ENCODE results near the gene UQCR10.
"Not testable (repeated sequence)": the region's sequence is repeated elsewhere in the genome, so short reads cannot be mapped to it uniquely, and the experiment has no call there.

The UQCR10 gene

DNA sequence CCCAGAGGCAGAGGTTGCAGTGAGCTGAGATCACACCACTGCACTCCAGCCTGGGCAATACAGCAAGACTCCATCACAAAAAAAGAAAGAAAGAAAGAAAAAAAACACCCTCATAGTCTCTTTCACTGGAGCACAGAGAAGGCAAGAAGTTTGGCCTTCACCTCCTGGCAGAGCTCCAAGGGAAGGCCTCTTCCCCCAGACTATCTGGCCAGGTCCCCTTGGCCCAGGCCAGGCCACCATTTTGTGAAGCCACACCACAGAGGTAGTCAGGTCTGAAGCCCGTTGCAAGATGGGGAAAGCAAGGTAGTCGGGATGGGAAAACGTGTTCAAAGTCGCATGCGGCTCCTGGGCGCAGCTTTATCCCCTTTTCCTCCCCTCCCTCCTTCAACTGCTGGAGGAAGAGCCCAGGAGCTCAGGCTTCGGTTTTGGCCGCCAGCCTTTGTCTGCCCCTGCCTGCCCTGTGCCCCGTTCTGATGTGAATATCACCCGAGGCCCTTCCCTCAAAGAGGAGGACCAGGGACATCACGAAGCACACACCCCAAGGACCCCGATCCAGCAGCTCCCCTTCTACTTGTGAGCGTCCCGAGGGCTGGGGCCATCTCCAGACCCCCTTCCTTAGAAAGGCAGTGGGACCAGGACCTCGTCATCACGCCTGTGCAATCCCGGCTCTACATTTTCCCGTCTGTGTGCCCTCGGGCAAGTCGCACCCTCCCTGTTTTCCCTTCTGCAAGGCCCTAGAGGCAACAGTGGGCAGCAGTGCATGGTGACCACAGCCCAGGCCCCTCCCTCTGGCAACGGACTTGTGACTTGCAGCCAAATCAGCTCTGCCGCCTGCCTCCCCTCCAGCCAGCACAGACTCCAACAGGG is 29.7 kb upstream of the UQCR10 start:
- DNase-seq: peak; percentile 59

DNA sequence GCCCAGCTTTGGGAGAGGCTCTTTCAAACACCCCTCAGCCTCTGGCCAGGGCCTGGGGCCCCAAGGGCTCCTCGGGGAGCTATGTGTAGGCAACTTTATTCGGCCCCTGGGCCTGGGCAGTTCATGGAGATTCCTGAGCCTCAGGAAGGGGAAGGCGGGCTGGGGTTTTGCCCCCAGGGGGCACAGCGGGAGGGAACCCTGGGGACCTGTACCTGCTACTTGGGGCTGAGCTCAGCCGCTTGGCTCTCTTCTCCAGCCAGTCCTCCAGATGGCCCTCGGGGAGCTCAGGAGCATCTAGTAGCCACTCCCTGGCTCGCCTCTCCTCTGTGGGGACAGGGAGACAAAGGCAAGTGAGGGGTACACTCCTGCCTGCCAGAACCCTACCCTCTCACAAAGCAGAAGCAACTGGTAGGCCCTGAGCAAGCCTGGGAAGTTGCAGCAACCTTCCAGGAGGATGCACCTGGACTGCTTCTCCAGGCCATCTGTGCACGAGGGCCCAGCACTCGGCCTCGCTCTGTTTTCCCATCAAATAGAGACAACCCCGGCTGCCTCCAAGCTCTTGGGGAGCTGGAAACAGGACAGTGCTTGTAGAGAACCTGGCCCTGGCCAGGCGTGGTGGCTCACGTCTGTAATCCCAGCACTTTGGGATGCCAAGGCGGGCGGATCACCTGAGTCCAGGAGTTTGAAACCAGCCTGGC is 28.9 kb upstream of the UQCR10 start:
- DNase-seq: no peak

DNA sequence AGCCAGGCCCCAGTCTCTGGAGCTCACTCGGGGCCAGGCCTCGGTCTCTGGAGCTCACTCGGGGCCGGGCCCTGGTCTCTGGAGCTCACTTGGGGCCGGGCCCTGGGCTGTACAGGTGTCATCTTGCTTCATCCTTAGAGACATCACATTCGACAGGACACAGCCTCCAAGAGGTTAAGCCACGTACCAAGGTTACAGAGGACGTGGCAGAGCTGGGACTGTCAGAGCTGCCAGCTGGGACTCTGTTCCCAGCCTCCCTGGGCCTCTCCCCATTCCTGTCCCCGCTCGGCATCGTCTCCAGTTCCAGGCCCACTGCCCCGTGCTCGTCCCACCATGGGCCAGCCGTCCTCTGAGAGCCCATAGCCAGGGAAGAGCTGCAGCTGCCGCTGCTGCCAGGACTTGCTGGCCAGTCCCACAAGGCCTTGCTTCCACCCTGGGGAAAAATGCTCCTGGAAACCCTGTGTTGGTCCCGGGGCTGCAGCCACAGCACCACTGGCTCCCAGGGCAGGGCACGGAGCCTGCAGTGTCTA is 27.8 kb upstream of the UQCR10 start:
- no peak for DNase-seq

DNA sequence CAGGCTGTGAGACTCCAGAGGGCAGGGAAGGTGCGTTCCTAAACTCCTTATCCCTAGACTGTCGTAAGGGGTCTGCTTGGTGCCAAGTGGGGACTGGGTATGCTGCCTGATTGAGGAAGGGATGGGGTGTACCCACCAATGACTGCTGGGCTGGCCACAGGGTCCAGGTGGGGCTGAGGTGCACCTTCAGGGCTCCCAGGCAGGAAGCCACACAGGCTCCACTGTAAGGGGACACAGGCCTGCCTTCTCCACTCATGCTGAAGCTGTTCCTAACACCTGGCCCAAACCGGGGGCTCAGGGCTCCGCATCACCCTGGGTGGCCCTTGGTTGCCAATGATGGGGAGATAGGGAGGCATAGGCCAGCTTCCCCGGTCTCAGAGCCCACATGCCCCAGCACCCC is 27.0 kb upstream of the UQCR10 start:
- no peak for DNase-seq

DNA sequence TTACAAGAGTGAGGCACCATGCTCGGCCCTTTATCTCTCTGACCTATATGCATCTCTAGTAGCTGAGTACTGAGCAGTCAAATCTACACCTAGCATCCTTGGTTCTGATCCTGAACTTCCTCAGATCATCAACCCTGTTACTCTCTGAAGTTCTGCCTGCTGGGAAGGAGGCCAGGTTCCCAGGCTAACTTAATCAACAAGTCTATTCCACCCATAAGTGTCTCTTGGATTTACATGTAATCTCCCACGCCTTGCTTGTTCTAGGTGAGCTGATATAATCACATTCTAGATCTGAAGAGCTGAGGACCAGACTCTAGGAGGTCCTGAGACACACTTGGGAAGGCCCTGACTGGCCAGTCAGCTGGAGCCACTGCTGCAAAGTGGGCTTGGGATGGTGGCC is 25.2 kb upstream of the UQCR10 start:
- no peak for DNase-seq

DNA sequence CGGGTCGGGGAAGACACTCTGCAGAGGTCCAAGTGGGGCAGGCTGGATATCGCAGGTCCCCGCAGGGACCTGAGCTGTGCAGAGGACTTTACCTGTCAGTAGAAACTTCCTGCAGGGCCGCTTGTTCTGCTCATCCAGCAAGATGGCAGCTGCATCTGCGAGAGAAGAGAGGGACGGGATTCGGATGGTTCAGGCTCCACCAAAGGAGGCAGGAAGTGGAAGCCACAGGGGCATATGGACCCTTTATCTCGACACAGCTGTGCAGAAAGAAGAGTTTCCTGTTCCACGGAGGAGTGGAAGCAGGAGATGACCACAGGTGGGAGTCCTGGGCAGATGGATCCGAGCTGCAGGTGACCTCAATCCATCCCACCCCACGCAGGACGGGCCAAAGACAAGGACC is 24.8 kb upstream of the UQCR10 start:
- no peak for DNase-seq

DNA sequence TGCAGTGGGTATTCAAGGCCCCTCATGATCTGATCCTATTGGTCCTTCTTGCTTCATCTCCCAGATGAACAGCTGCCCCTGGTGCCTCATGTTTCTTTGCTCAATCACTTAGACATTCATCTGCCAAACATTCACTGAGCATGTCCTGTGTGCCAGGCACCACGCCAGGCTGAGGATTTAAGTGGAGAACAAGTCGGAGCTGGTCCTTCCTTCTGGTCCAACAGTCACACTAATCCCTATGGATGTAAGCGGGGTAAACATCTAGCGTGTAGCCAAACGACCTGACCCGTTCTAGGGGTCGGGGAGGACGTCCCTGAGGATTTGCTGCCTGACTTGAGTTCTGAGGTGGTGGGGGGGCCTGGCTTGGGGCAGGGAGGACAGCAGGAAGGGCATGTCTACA is 22.3 kb upstream of the UQCR10 start:
- peak; percentile 79 for DNase-seq

DNA sequence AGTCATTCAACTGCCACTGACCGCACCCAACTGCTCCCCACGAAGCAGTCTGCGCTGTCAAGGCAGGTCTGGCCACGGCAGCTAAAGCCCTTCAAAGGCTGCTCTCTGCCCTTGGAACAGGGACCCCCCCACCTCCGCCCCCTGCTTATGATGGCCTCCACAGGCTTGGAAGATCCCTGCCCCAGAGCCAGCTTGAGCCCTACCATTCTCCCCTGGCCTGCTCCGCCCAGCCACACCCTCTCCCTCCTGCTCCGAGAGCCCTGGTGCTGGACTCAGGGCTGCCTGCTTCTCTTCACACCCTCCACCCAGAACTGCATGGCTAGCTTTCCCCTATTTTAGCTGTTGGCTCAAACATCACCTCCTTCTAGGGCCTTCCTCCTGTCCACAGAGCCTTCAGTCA is 19.3 kb upstream of the UQCR10 start:
- no peak for DNase-seq

DNA sequence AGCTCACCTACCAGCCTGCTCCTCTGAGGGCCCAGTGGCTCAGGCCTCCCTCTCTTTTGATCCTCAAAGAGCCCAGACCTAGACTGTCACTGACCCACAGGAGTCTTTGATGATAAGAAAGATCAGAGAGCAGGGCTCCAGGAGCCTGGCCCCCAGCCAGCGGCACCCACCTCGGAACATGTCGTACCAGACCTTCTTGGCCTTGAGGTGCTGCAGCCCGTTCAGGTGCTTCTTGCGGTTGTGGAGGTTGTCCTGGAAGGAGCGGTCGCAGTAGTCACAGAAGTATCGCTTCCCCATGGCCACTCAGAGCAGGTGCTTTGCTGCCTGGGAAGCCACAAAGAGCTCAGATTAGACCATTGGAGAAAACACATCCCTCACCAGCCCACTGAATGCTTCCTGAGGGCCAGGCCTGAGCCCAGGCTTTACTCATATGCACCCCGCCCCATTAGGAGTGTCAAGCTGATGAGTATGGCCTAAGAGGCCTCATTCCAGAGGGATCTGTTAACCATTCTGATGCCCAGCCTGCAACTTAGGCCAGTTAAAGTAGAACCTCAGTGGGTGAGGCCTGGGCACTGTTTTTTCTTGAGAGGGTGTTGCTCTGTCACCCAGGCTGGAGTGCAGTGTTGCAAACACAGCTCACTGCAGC is 18.8 kb upstream of the UQCR10 start:
- no peak for DNase-seq

DNA sequence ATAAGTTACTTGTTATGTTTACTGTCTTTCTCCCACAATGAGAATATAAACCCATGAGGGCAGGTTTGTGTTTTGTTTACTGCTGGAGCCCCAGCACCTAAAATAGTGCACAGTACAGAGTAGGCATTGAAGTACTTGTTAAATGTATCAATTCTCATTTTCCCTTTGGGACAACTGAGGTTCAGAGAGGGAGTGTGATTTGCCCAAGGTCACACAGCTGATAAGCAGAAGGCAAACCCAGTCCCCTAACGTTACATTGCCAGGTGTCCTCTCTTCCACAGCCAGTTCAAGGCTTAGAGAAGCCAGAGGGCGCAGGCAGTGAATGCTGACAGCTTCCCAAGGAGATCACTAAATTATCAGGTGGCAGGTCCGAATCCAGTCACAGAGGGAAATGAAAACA is 17.1 kb upstream of the UQCR10 start:
- DNase-seq: no peak

DNA sequence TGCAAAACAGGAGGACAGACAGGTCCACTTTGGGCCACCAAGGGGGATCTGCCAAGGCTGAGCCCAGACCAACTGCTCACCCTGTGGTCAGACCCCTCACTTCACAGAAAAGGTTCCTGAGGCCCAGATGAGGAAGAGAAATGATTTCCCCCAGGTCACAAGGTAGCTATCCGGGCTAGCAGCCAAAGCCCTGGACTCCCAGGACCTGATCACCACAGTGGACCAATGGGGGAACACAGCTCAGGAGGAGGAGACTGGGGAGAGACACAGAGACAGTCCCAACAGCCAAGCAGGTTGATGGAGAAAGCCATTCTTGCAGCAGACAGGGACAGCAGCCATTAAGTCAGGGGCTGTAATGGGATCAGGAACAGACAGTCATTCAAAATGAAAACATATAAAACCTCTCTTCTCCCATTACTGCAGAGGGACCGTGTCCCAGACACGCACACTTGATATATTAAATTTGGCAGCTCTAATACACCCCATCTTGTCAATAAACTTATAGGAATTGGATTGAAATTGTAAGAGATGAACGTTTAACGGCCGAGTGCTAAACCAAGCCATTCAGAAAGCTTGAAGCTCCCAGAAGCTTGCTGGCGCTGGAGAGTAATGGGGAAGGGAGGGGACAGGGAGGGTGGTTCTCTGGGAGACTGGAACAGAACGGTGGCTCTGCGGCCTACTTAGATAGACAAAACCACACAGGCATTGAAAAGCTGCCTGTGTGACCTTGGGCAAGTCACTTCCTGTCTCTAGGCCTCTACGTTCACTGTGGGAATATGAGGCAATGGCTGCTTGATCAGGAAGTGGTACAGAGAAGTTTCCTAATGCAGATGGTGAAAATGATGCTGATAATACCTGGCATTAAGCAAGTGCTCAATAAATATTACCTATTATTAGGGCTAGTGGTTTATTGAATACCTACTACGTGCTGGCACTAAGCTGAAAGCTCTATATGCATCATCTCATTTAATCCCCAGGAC is 16.3 kb upstream of the UQCR10 start:
- DNase-seq: peak; percentile 41

DNA sequence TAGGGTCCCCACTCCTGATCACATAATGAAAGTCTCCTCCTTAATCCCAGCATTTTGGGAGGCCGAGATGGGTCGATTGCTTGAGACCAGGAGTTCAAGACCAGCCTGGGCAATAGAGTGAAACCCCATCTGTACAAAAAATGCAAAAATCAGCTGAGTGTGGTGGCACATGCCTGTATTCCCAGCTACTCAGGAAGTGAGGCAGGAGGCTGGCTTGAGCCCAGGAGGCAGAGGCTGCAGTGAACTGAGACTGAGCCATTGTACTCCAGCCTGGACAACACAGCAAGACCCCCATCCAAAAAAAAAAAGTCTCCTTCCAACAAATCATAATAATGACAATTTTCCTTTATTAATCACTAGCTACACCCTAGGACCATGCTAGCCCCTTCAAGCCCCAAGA is 15.5 kb upstream of the UQCR10 start:
- no peak for DNase-seq

DNA sequence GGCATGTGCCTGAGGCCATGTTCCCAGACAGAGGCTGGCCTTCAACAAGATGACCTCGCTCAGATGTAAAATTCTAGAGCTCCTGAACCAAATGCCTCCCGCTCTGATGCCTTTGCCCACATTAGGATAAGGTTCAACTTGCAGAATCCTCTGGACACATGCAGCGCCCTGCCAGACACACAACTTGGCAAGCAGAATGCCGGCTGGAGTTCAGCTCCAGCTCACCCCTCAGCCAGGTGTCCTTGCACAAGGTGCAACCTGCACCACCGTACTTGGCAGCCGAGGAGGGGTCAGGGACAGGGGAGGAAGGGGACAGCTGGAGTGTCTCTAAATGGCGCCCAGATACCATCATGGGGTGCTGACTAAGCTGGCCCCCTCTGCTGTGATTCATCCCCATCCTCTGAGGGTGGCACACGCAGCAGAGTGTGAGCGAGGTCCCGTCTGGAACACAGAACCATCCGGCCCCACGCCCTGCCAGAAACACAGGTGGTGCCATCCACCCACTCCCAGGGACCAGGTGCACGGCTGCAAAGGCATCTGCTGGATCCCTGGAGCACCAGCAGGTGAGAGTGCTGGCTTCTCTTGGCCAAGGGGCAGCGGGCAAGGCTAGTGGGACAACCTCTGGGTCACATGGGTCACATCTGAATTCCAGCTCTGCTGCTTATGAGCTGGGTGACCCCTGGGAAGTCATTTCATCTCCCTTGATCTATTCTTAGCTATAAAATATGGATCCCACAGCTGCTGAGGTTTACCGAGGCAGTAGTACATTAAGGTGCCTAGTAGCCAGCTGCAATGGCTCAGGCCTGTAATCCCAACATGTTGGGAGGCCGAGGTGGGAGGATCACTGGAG is 13.1 kb upstream of the UQCR10 start:
- no peak for DNase-seq

DNA sequence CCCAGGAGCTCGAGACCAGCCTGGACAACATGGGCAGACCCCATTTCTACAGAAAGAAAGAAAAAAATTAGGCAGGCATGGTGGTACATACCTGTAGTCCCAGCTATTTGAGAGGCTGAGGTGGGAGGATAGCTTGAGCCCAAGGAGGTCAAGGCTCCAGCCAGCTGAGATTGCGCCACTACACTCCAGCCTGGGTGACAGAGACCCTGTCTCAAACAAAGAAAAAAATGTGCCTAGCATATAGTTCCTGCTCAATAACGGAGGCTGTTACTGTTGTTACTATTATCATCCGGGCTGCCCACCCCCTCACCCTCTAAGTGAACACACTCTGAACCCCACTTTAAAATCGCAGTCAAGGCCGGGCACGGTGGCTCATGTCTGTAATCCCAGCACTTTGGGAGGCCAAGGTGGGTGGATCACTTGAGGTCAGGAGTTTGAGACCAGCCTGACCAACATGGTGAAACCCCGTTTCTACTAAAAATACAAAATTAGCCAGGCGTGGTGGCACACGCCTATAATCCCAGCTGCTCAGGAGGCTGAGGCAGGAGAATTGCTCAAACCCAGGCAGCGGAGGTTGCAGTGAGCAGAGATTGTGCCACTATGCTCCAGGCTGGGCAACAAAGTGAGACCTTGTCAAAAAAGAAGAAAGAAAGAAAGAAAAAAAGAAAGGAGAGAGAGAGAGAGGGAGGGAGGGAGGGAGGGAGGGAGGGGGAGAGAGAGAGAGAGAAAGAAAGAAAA is 12.3 kb upstream of the UQCR10 start:
- not testable (repeated sequence) for DNase-seq

DNA sequence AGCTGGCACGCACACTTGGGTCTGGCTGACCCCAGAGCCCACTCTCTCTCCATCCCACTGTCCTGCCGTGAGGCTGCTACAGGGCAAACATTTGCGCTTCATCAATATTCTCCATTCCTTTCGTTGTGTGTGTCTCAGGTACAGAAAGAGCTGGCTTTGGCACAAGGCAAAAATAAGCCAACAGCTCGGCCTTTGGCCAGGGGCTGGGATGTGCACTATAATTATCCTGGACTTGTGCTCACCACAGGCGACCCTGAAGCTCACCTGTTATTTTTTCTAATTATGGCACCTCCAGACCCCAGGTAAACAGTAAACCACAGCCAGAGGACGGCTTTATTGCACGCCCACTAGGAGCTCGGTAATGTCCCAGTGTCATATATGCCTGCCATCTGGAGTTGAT is 11.3 kb upstream of the UQCR10 start:
- no peak for DNase-seq

DNA sequence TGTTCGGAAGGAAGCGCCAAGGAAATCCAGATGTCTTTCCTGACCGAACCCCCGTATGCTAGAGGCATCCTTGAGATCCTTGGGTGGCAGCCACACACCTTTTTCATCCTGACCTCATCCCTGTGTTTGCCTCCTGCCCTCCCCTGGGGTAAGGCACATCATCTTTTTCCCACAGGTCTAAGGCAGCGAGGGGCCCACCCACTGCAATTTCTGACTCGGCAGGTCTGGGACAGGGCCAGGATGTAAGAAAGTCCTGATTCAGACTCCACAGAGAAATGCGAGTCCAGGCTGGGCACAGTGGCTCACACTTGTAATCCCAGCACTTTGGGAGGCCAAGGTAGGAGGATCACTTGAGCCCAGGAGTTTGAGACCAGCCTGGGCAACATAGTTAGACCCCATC is 10.8 kb upstream of the UQCR10 start:
- no peak for DNase-seq

DNA sequence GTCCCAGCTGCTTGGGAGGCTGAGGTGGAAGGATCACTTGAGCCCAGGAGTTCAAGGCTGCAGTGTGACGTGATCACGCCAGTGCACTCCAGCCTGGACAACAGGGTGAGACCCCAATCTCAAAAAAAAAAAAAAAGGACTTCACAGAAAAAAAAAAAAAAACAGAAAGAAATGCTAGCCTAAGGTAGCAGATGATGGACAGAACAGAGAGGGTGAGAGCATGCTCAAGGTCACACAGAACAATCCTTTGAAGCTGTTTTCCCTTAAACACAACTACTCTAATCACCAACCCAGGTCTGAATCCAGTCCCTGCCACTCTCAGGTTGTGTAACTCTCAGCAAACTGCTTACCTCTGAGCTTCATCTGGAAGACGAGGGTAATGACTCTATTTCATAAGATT is 10.1 kb upstream of the UQCR10 start:
- no peak for DNase-seq

DNA sequence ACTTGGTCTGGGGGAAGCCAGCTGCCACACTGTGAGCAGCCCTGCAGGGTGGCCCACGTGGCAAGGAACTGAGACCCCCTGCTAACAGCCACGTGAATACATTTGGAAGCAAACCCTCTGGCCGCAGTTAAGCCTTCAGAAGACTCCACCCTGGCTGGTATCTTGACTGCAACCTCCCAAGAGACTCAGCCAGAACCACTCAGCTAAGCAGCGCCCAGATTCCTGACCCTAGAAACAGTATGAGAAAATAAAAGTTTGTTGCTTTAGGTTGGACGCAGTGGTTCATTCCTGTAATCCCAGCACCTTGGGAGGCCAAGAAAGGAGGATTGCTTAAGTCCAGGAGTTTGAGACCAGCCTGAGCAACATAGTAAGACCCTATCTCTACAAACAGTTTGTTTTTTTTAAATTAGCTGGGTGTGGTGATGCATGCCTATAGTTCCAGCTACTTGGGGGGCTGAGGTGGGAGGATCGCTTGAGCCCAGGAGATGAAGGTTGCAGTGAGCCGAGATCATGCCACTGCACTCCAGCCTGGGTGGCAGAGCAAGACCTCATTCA is 9.0 kb upstream of the UQCR10 start:
- no peak for DNase-seq

DNA sequence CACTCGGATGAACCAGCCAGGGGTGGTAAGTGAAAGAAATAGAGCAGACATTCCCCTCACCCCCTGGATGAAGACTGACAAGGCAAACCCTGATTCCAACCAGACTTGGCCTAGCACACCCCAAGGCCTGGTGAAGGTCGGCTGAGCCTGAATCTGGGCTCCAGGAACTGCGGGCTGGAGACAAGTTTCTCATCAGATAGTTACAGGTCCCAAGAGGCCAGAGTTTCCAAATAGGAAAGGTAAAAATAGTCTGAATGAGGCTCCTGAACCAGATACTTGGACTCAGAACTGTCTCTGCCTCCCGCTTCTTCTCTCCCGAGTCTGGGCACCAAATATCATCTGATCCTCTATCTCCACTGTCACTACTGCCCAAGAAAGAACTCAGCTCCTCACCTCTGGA is 8.2 kb upstream of the UQCR10 start:
- DNase-seq: no peak

DNA sequence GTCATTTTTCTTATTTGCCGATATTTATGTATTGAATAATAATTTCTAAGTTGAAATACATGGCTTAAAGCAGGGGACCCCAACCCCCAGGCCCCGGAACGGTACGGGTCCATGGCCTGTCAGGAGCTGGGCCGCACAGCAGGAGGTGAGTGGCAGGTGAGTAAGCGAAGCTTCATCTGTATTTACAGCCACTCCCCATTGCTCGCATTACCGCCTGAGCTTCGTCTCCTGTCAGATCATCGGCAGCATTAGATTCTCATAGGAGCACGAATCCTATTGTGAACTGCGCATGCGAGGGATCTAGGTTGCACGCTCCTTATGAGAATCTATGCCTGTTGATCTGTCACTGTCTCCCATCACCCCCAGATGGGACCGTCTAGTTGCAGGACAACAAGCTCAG is 4.9 kb upstream of the UQCR10 start:
- no peak for DNase-seq
